K562 (cell line): ENCODE data around the gene MFSD12. TPM values are rescaled to one million over a fixed set of nuclear protein-coding genes. Genes with fewer than 3 reads are reported as not detected.

Experiments used
- ATAC-seq: fragments of 200-7000 bp; cut with Tn5 transposase; 3 replicates; pipeline ENCODE4 v1.9.1; 2020; ENCODE audit warnings: moderate library complexity
- BruUV-seq: library from RNA; stranded (reverse); fragments of 400-500 nt; replicated peaks from 2 replicates; lab custom pipeline; 2021; lab: Mats Ljungman, UMichigan
- CTCF ChIA-PET: fragments of 300-600 bp; formaldehyde crosslinking; extraction: SDS; loops from one replicate; lab custom pipeline; 2021; ENCODE audit warnings: low intra/inter-chr PET ratio; lab: Yijun Ruan, JAX
- POLR2A ChIA-PET: fragments of 300-600, 350-650 bp; sonication (Branson Sonifier 250); formaldehyde crosslinking; extraction: SDS; loops from one replicate; lab custom pipeline; 2021; ENCODE audit warnings: antibody characterized with exemption, inconsistent platforms; lab: Yijun Ruan, JAX
- DNase-seq, 4 experiments: peaks; one replicate each; pipeline versions ENCODE4 v3.0.0 to v3.0.0-alpha.2; 2011 to 2018; ENCODE audit warnings: low spot score in 3 of 4, mixed read lengths in 3 of 4; ENCODE audit errors: extremely low read depth in 1 of 4
- FAIRE-seq: peaks from 2 replicates; lab custom pipeline; 2011; peaks lifted over from hg19 to GRCh38; lab: Jason Lieb, UNC
- H2AFZ ChIP-seq: 2 replicates; pipeline ENCODE4 v1.6.0; 2011; ENCODE audit warnings: low read depth, low read length, control low read depth, inconsistent platforms
- H3K27ac ChIP-seq: fragments of 200-600 bp; 3 replicates; pipeline ENCODE4 v1.8.0; 2011; ENCODE audit warnings: low read depth, mild to moderate bottlenecking, control low read depth, inconsistent platforms, low read length, moderate library complexity, mixed read lengths; ENCODE audit errors: extremely low read depth
- H3K27me3 ChIP-seq, 2 experiments: fragments of 300-600 bp in 1 of 2; 2 replicates in 1 of 2; 3 replicates in 1 of 2; pipeline versions ENCODE4 v1.6.0 to v1.8.0; 2011; ENCODE audit warnings: inconsistent platforms in 2 of 2, low read length in 2 of 2, mild to moderate bottlenecking in 1 of 2, mixed read lengths in 1 of 2, moderate library complexity in 1 of 2; ENCODE audit not compliant: control insufficient read depth in 2 of 2, insufficient read depth in 2 of 2
- H3K36me3 ChIP-seq: fragments of 300-600 bp; 3 replicates; pipeline ENCODE4 v1.8.0; 2011; ENCODE audit warnings: mild to moderate bottlenecking, low read length, inconsistent platforms; ENCODE audit not compliant: control insufficient read depth, insufficient read depth
- H3K4me1 ChIP-seq, 2 experiments: fragments of 200-600 bp in 1 of 2; replicated peaks in 1 of 2; 2 replicates in 1 of 2; 3 replicates in 1 of 2; pipeline versions ENCODE4 v1.5.1 to v1.8.0; 2011; ENCODE audit warnings: inconsistent platforms in 2 of 2, low read length in 2 of 2, mild to moderate bottlenecking in 1 of 2, mixed read lengths in 1 of 2, moderate library complexity in 1 of 2; ENCODE audit not compliant: control insufficient read depth in 2 of 2, insufficient read depth in 2 of 2
- H3K4me2 ChIP-seq: 2 replicates; pipeline ENCODE4 v1.6.1; 2011; ENCODE audit warnings: low read length, control low read depth, inconsistent platforms, mixed read lengths; ENCODE audit not compliant: insufficient read depth
- H3K4me3 ChIP-seq: fragments of 200-600 bp; sonication (generic), shearing (Covaris generic); 2 replicates; pipeline ENCODE4 v1.5.1; 2016; ENCODE audit warnings: control low read depth, inconsistent platforms
- H3K79me2 ChIP-seq: fragments of 200-600 bp; 3 replicates; pipeline ENCODE4 v1.8.0; 2011; ENCODE audit warnings: low read length, inconsistent platforms; ENCODE audit not compliant: control insufficient read depth, insufficient read depth
- H3K9ac ChIP-seq, 2 experiments: 2 replicates each; pipeline versions ENCODE4 v1.6.0 to v1.6.1; 2011; ENCODE audit warnings: low read depth in 2 of 2, low read length in 2 of 2, control low read depth in 1 of 2, inconsistent platforms in 1 of 2, mild to moderate bottlenecking in 1 of 2, mixed read lengths in 1 of 2; ENCODE audit not compliant: insufficient read depth in 1 of 2
- H3K9me1 ChIP-seq: one replicate; pipeline ENCODE4 v1.6.0; 2011; ENCODE audit warnings: inconsistent platforms, mild to moderate bottlenecking, low read length, moderate library complexity; ENCODE audit not compliant: control insufficient read depth, insufficient read depth
- H3K9me3 ChIP-seq: replicated peaks from 2 replicates; pipeline ENCODE4 v1.5.1; 2011; ENCODE audit warnings: low read depth, low read length, inconsistent platforms; ENCODE audit not compliant: control insufficient read depth, insufficient read depth
- H4K20me1 ChIP-seq: replicated peaks from 2 replicates; pipeline ENCODE4 v1.6.1; 2011; ENCODE audit warnings: low read length, inconsistent platforms, mixed read lengths; ENCODE audit not compliant: control insufficient read depth, insufficient read depth
- FOXP4 ChIP-seq: sonication (generic); formaldehyde crosslinking; IDR thresholded peaks from 2 replicates; pipeline ENCODE4 v1.8.0; 2022; ENCODE audit warnings: mild to moderate bottlenecking, missing genetic modification reagents, borderline replicate concordance
- RFX1 ChIP-seq: fragments of 450-650 bp; IDR thresholded peaks from 2 replicates; pipeline ENCODE4 v1.6.1; 2016; ENCODE audit warnings: mild to moderate bottlenecking, moderate library complexity
- SPI1 ChIP-seq: IDR thresholded peaks from 2 replicates; pipeline ENCODE4 v1.6.1; 2011; ENCODE audit warnings: low read depth, low read length, control low read depth, borderline replicate concordance
- TCF3 ChIP-seq: sonication (generic); formaldehyde crosslinking; IDR thresholded peaks from 2 replicates; pipeline ENCODE4 v1.4.0; 2020; ENCODE audit warnings: mild to moderate bottlenecking, missing genetic modification reagents
- TEAD4 ChIP-seq, 2 experiments: sonication (generic) in 1 of 2; formaldehyde crosslinking in 1 of 2; IDR thresholded peaks; 2 replicates each; pipeline versions ENCODE4 v1.6.1 to v1.8.0; 2012 to 2022; ENCODE audit warnings: borderline replicate concordance in 1 of 2, inconsistent platforms in 1 of 2, low read length in 1 of 2, mild to moderate bottlenecking in 1 of 2, missing genetic modification reagents in 1 of 2
- ZBTB12 ChIP-seq: fragments of 250-450 bp; sonication (Bioruptor Pico); IDR thresholded peaks from 2 replicates; pipeline ENCODE4 v1.4.0; 2020
- ZNF3 ChIP-seq: fragments of 250-450 bp; sonication (Bioruptor Pico); IDR thresholded peaks from 2 replicates; pipeline ENCODE4 v1.5.0; 2021; ENCODE audit warnings: mild to moderate bottlenecking, moderate library complexity
- ZNF408 ChIP-seq: fragments of 250-450 bp; sonication (Bioruptor Pico); IDR thresholded peaks from 2 replicates; pipeline ENCODE4 v1.4.0; 2020; ENCODE audit warnings: low read depth, mild to moderate bottlenecking, moderate library complexity
- ZNF436 ChIP-seq: fragments of 250-450, 450-650 bp; sonication (Bioruptor Pico); formaldehyde crosslinking; IDR thresholded peaks from 2 replicates; pipeline ENCODE4 v1.7.0; 2020; ENCODE audit warnings: mild to moderate bottlenecking
- ZNF551 ChIP-seq: fragments of 250-450 bp; sonication (Bioruptor Pico); IDR thresholded peaks from 2 replicates; pipeline ENCODE4 v1.5.0; 2021; ENCODE audit warnings: mild to moderate bottlenecking, moderate library complexity
- ZNF766 ChIP-seq: fragments of 200-800 bp; sonication (Bioruptor generic); conservative IDR thresholded peaks from 2 replicates; pipeline ENCODE4 v1.6.1; 2016; ENCODE audit warnings: missing genetic modification characterization, missing compliant biosample characterization
- ZNF830 ChIP-seq: fragments of 250-450 bp; sonication (Bioruptor Pico); IDR thresholded peaks from 2 replicates; pipeline ENCODE4 v1.5.0; 2021; ENCODE audit warnings: mild to moderate bottlenecking
- WGBS: fragments of 100-300 bp; shearing (Covaris generic); methylation state at CpG from one replicate; pipeline ENCODE4 v1.1.6; 2016; ENCODE audit warnings: low coverage, mixed read lengths; ENCODE audit not compliant: insufficient coverage; ENCODE audit errors: missing lambda C conversion rate; 5-methylcytosine and 5-hydroxymethylcytosine counted together
- in situ Hi-C: fragments of 300-500 bp; cut with MboI; formaldehyde crosslinking; loops from 4 replicates; pipeline ENCODE4 v1.15.0; 2018; ENCODE audit warnings: inconsistent platforms, mixed read lengths
- intact Hi-C: fragments of 100-400 bp; cut with micrococcal nuclease; formaldehyde crosslinking; loops from 2 replicates; pipeline ENCODE4 v1.14.2; 2022
- polyA plus RNA-seq, 8 experiments: library from polyadenylated mRNA; depleted of rRNA in 4 of 8; stranded (reverse) in 5 of 8; unstranded in 3 of 8; fragments of >200 nt; fragmentation: Nextera tagmentation in 2 of 8; fragmentation: Illumina TruSeq in 1 of 8; extraction: Ambion mirVana in 2 of 8; extraction: Trizol in 1 of 8; gene quantifications; 2 replicates each; pipeline versions ENCODE4 v1.2.1 to v1.2.3, GENCODE V29; 2011 to 2014; ENCODE audit warnings: inconsistent platforms in 1 of 8, missing spikeins in 1 of 8
- total RNA-seq, 7 experiments: library from RNA; depleted of rRNA in 6 of 7; stranded (reverse); fragments of >200 nt in 6 of 7; fragmentation: Illumina TruSeq in 2 of 7; extraction: Trizol in 2 of 7; gene quantifications; 2 replicates each; pipeline versions ENCODE4 v1.2.1 to v1.2.3, GENCODE V29; 2011 to 2021; ENCODE audit warnings: low replicate concordance in 1 of 7
- TF ChIP-seq, protein P1 (sequence below): fragments of 250-450 bp; sonication (Bioruptor Pico); IDR thresholded peaks from 2 replicates; pipeline ENCODE4 v1.4.0; 2020; ENCODE audit warnings: mild to moderate bottlenecking, moderate library complexity

The MFSD12 gene
- total and polyA plus RNA-seq, 9 of the 15 experiments (the other 6 are each of a cell fraction or from before 2014, with no cell fraction given), result 0.69 to 112 (median 31.8) TPM

- TF ChIP-seq FOXP4 (CRISPR knock-in tag), result no peak
- peak; percentile 15; the same call in 1 of the 2 replicates for TF ChIP-seq SPI1
- TF ChIP-seq ZNF436, result no peak
- TF ChIP-seq RFX1, result no peak
- TF ChIP-seq, all 486 proteins: peak for 3
Measured at GRCh38 chr19:3504735-3505134, 52.7 kb downstream of the MFSD12 start (continued).

GRCh38 chr19:3503036-3503572, 54.3 kb downstream of the MFSD12 start:
- Histone ChIP-seq H3K9me1 (peaks cover 2% of the 10 kb centered on the region), H3K27me3 (no peaks in the 10 kb centered on the region), H4K20me1 (peaks cover 7% of the 10 kb centered on the region; the same call in 1 of the 2 replicates), H3K27ac (peak overlapping the region; percentile 53; the same call in 2 of the 3 replicates), H3K9ac (peak overlapping the region in 1 of 2 experiments; percentile 78; a peak in 2 of 4 replicates), H3K36me3 (peaks cover 6% of the 10 kb centered on the region; the same call in 2 of the 3 replicates), H3K4me2 (peak overlapping the region; percentile 56), H3K9me3 (no peaks in the 10 kb centered on the region), H3K79me2 (peaks cover 46% of the 10 kb centered on the region), H2AFZ (peak overlapping the region; percentile 80), H3K4me3 (no peak overlapping the region), H3K4me1 (peaks cover 18 to 51% of the 10 kb centered on the region in 2 experiments; a peak in 4 of 5 replicates)
- no peak for ATAC-seq
- FAIRE-seq, result peak; percentile 35
- ChIA-PET POLR2A (interaction anchor here (0.9 to 1.3 kb wide), 4 partner anchors 10 to 24 kb away, joined by 3 to 5 read pairs (median 4); no protein-coding TSS in a partner anchor), CTCF (no interaction called here)
- BruUV-seq, result no TSS peak
- in situ Hi-C loops (no loop called here), intact Hi-C loops (no loop called here)
- WGBS, result 13% methylated on average over 13 of the region's 13 CpGs
- peak in 2 of 4 experiments; percentile 56 to 82 for DNase-seq
- TF ChIP-seq TCF3 (CRISPR knock-in tag) (peak; percentile 69), ZBTB12 (CRISPR knock-in tag) (no peak), TEAD4 (IDR thresholded peaks at IDR 0.05; ENCODE audit: low read length) (peak; percentile 42; the same call in 1 of the 2 replicates), TEAD4 (CRISPR knock-in tag; IDR thresholded peaks at IDR 0.05; ENCODE audit: borderline replicate concordance) (no peak), ZNF3 (no peak), ZNF408 (CRISPR knock-in tag) (no peak), ZNF551 (CRISPR knock-in tag) (no peak), ZNF830 (CRISPR knock-in tag) (no peak), ZNF766 (CRISPR knock-in tag) (no peak)
- TF ChIP-seq, protein P1, sequence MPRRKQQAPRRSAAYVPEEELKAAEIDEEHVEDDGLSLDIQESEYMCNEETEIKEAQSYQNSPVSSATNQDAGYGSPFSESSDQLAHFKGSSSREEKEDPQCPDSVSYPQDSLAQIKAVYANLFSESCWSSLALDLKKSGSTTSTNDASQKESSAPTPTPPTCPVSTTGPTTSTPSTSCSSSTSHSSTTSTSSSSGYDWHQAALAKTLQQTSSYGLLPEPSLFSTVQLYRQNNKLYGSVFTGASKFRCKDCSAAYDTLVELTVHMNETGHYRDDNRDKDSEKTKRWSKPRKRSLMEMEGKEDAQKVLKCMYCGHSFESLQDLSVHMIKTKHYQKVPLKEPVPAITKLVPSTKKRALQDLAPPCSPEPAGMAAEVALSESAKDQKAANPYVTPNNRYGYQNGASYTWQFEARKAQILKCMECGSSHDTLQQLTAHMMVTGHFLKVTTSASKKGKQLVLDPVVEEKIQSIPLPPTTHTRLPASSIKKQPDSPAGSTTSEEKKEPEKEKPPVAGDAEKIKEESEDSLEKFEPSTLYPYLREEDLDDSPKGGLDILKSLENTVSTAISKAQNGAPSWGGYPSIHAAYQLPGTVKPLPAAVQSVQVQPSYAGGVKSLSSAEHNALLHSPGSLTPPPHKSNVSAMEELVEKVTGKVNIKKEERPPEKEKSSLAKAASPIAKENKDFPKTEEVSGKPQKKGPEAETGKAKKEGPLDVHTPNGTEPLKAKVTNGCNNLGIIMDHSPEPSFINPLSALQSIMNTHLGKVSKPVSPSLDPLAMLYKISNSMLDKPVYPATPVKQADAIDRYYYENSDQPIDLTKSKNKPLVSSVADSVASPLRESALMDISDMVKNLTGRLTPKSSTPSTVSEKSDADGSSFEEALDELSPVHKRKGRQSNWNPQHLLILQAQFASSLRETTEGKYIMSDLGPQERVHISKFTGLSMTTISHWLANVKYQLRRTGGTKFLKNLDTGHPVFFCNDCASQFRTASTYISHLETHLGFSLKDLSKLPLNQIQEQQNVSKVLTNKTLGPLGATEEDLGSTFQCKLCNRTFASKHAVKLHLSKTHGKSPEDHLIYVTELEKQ, result no peak
